OCI-M2 (cell line): ENCODE data around the gene CPA1.

Source experiments
- DNase-seq: peaks from one replicate; lab custom pipeline; 2025; ENCODE audit not compliant: unreplicated experiment; lab: John Stamatoyannopoulos, UW

Gene CPA1

GRCh38 chr7:130379921-130380860, at the start of gene CPA1:
TSS of gene CPA1 (plus strand) at chr7:130380494. CDS start at chr7:130380521, 27 bp downstream.
- DNase-seq = no peak

DNA sequence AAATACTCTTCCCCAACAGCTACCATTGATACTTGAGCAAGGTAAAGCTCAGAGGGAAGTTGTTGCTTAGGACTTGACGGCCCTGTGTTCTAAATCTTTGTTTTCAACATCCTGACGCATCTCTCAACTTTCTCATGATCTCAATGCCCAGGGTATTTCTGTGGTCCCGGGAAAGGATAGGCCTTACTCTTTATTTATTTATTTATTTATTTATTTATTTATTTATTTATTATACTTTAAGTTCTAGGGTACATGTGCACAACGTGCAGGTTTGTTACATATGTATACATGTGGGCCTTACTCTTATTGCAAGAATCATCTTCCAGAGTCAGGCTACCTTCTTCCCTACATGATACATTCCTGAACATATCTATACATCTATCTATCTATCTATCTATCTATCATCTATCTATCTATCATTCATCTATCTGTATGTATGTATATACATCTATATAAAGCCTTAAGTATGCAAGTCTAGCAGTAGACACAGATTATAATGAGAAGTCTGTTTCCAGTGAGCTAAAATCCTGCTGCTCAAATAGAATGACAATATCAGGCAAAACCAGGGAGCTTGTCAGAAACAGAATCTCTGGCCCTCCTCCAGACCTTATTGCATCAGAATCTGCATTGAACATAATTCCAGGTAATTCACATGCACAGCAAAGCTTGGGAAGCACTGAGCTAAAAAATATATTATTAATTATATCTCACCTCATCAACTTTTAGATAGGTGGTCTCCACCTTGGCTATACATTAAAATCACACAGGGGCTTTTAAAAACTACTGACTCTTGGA, 47.8 kb upstream of the CPA1 start:
- no peak for DNase-seq

DNA sequence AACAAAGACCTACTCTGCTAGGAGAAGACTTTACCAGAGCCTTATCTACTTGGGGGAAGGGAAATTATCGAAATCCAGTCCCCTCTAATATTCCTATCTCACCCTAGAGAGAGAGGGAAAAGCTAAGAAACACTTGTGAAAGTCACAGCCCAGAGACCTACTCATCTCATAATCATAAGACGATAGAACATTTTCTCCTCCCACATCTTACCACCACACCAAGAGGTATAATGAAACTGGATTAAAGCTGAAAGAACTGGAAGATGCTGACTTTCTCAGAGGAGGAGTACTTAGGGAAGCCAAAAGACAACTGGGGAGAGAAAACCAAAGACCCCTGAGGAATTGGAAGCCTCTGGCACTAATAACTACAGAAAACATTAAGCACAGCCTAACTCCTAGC, 46.5 kb upstream of the CPA1 start:
- no peak for DNase-seq

GRCh38 chr7:130334274-130334673, 46.0 kb upstream of the CPA1 start:
- DNase-seq = no peak

DNA sequence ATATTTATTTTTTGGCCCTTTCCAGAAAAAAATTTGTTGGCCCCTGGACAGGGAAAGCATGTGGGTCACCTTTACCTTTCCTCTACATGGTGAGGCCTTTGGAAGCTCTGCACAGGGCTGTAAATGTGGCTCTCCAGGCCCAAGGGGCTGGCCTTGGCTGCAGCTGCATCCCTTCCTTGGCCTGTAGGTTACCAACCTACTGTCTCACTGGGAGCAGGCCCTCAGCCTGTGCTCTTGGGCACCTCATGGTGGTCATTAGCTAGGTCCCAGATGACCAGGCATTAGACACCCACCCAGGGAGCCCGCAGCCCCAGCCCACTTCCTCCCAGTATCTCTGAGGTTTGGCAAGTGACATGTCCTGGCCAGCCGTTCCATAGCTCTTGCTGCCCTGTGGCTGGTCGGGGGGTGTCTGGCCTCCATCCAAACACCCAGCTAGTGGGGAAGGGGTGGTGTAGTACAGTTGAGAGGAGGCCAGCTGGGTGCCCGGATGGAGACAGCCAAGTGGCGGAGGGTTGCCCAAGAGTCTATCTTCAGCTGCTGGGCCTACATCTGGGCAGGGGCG, 42.8 kb upstream of the CPA1 start:
- DNase-seq = no peak

GRCh38 chr7:130338233-130338632, 42.1 kb upstream of the CPA1 start:
- no peak for DNase-seq

DNA sequence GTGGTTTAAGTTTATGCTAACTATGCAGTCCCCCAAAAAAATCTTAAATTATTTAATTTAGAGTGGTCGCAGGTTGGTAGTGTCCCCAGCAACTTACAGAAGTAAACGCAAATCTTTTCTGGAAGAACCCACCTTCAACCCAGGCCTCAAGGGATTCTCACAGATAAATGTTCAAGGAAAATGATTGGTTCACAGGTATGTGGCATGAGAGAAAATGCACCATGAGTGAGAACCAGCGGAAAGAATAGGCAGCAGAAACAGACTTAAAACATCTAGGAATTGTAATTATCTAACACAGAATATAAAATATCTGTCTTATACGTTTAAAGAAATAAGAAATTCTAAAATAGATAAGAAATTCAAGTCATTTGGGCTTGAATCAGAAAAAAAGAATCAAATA, 38.4 kb upstream of the CPA1 start:
- DNase-seq = no peak

DNA sequence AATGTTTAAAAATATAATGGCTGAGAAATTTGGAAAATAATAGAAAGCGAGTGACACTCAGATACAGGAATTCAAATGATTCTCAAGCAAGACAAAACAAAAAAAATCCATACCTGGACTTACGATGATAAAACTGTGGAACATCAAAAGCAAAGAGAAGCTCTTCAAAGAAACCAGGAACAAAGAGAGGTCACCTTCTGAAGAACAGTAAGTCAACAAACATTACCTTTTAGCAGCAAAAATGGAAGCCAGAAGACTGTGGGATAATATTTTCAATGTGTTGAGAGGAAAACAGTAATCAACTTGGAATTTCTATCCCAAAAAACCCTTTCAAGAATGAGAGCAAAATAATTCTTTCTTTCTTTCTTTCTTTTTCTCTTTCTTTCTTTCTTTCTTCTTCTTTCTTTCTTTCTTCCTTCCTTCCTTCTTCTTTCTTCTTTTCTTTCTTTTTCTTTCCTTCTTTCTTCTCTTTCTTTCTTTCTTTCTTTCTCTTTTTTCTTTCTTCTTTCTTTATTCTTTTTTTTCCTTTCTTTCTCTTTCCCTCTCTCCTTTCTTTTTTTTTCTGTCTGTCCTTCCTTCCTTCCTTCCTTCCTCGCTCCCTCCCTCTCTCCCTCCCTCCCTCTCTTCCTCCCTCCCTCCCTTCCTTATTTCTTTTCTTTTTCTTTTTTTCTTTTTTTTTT, 37.5 kb upstream of the CPA1 start:
- DNase-seq = no peak

DNA sequence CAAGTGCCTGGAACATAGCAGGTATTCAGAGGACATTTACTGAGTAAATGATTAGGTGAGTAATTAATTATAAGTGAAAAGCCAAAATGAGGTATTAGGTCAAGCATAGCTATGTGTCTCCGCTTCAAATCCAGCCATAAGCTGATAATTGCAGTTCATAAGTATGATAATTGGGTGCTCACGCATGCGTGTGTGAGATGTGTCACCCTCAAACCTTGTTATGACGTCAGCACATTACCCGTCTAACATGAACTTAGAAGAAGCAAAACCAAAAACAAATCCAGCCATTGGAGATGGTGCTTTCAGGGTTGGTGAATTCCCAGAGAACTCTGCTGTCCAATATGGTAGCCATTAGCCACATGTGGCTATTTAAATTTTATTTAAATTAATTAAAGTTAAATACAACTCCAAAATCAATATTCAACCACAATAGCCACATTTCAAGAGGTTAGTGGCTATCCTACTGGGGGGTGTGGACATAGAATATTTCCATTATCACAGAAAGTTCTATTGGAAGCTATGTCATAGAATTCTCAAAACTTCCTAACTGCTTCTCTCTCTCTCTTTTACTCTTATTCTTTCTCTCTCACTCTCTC, 35.9 kb upstream of the CPA1 start, which contains the start of gene CPA5:
Gene CPA5 (plus strand): TSS at position 546 of the 596 bp plus-strand sequence. CDS start 1,670 bp downstream, outside the sequence.
- DNase-seq = no peak

- DNase-seq = no peak
These were observed 35.2 kb upstream of the CPA1 start for GRCh38 chr7:130345136-130345535.

DNA sequence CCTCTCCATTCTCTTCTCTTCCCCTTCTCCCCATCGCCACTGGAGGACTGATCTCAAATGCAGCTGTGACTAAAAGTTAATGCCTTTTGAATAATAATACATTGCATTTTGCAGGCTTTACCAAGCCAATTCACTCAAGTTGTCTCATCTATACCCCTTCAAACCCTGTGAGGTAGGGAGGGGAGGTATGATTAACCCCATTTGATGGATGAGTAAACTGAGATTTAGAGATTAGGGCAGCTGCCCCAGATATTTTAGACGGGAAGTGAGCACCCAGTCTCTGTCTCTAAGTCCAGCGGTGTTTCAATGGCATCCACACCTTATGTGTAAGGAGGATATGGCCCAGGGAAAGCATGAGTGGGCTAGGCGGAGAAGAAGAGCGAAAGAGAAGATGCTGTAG, 34.6 kb upstream of the CPA1 start:
- DNase-seq = no peak

DNA sequence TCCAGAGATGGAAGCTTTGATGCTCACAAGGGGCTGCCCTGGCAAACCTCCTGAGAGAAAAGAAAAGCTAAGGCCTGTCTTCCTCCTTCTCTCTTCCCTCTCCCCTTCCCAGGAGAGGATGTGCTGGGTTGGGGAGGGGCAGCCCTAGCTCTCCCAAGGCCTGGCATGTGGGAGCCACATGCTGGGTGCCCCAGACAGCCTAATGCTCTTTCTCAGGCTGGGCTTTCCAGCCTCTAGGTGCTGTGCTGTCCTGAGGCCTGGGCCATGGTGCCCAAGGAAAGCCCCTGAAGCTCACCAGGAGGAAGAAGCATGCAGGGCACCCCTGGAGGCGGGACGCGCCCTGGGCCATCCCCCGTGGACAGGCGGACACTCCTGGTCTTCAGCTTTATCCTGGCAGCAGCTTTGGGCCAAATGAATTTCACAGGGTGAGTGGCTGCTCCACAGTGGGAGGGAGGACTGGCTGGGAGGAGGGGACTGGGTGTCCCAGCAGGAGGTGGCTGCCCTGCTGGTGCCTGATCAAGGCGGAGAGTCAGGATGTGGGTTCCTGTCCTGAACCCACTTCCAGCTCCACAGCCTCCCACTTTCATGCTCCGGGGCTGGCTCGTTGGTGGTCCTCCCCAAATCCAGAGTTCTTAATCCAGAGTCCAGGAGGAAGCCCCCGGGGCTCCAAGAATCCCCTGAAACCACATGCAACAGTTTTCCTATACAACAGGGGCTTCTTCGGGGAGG, 34.0 kb upstream of the CPA1 start:
- no peak for DNase-seq

GRCh38 chr7:130346941-130347340, 33.4 kb upstream of the CPA1 start:
- no peak for DNase-seq

DNA sequence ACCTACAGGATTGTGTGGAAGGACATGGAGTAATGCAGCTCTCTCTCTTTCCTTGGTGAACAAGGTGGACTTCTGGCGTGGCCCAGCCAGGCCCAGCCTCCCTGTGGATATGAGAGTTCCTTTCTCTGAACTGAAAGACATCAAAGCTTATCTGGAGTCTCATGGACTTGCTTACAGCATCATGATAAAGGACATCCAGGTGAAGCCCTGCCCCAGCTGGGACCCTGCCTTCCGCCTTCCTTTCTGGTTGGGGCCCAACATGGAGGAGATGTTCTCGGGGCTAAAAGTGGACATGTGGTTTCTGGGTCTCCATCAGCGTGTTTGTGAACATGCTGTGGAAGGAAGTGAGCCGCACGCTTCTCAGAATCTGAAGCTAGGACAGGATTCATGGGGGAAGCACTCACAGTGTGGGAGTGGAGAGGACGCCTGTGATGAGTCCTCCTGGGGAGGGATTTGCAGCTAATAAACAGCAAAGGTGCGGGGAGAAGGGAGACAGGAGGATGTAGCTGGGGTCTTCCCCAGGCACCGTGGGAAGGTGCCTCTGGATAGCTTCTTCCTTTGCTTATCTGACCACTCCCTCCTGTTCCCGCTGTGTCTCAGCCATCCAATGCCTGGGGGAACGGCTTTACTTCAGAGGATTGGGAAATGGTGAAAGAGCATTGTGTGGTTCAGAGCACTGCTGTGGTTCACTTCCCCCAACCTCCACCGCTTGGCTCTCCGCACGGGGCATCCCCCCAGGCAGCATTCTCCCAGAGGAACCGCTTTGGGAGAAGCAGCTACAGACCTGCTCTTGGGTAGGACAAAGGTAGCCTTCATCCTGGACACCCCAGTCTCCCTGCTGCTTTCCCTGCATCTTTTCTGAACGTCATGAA, 30.1 kb upstream of the CPA1 start:
- no peak for DNase-seq

DNA sequence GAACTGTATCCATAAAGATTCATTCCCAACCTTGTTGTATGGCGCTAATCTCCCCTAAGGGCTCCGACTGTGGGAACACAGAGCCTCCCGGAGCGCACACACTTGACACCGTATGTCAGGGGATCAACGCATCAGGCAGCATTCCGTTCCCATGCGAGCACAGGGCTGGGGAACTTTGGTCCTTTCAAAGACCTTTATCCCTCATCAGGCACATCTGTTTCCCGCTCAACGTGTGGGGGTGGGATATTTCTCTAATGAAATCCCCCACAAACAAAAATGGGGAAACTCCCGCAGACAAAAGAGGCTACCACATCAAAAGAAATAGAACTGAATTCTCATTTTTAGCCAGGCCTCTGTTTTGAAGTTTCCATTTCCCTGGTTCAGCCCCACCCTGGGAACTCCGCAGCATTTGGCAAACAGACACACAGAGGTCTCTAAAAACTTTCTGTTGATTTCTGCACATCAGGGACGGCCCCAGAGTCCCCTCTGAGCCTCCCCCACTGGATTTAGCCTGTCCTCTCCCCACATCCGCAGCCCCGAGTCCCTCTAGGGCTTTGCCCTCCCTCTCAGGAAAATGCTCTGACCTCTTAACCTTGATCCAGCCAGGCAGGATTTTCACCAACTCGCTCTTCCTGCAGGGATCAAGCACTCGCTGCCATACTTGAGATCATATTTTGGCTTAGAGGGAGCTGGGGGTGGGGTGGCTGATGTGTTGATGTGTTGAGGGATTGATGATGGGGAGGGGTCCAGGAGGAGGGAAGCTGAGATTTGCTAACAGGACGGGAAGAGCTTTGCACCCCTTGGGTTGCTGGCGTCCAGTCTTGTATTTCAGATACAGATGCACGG, 29.1 kb upstream of the CPA1 start:
- DNase-seq = no peak

- DNase-seq = no peak
These were observed 28.6 kb upstream of the CPA1 start for GRCh38 chr7:130351791-130352090.

DNA sequence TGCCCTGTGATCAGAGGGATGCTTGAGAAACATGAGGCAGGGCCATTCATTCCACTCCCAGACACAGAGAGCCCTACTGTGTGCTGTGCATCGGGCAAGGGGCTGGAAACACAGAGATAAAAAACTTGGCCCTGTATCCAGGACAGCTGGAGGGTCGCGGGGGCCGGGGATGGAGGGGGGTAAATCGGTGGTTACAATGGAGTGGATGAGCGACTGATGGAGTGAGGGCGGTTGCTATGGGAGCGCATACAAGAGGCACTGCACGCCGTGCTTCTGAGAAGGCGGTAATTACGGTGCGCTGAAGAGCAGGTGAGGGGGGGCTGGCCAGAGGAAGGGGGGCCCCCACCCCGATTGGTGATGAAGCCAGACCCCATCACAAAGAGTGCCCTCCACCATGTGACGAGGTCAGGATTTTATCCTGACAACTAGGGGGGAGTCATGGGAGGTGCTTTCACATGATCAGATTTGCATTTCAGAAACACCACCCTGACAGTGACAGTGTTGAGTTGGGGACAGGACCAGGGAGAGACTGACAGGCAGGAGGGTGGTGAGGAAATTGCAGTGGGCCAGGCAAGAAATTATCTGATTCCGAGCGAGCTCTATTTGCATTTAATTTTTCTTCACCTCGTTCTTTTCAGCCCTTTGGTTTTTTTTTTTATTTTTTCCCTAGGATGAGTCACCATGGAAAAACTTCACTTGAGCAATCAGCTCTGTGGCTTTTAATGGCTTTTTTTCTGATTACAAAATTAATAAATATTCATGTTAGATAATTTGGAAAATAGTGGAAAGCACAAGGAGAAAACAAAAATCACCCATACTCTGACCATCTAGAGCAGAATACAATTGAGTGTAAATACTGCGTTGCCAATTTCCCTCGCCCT, 27.9 kb upstream of the CPA1 start:
- DNase-seq = no peak
